Activated CD4-positive, alpha-beta T cell treated with anti-CD3 and anti-CD28 coated beads, Interleukin-2, amount 50 U/mL, for 48 hours (primary cell): ENCODE data around the gene CD200.

Experiments used
- DNase-seq, 2 experiments: peaks; one replicate each; pipeline ENCODE4 v3.0.0-alpha.2; 2020

The CD200 gene

DNA sequence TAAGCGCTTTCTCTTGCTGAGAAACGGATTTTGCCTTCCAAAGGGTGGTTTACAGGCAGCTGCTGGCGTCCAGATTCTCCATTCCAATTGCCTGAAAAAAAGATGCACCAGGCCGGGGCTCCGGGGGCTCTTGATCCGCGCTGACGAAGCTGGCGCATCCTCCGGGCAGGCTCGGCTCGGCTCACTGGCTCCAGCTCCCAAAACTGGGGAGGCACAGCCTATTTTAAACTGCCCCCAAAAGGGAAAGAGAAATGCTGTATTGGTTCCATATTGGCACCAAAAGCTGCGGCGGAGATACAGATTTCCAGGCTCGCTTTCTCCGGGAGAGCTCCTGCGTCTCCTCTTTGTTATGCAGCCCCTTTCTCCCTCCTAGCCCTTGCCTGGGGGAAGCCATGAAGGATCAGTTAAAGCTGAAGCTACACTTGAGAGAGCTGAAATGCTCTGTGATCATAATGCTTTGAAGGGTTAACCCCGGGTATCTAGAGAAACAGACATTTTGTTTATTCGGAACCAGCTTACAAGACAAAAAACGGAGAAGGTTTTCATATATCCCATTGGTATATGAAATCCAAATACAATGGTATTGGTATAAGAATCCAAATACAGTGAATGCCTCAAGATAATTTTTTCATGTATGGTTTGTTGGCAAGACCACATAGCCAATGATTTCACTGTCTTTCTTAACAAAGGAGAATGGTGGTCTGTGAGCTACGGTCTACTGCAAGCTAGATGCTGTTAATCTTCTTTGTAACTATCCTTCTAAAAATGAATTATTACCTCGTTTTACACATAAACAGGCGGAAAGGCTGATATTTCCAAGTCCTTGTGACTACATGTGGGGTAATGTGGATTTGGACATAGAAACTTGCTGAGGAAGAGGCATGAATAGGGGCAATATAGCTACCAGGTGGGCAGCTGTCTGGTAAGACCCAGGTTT is 693 bp downstream of the CD200 start:
- peak in 1 of 2 experiments; percentile 39 for DNase-seq

- no peak for DNase-seq
Measured at GRCh38 chr3:112334691-112335433, 1.9 kb downstream of the CD200 start.

GRCh38 chr3:112335434-112335781 is 2.5 kb downstream of the CD200 start:
- DNase-seq: no peak

- no peak for DNase-seq
Measured at GRCh38 chr3:112338021-112338726, 5.2 kb downstream of the CD200 start.

- DNase-seq: no peak
Measured at GRCh38 chr3:112338727-112339056, 5.7 kb downstream of the CD200 start.

DNA sequence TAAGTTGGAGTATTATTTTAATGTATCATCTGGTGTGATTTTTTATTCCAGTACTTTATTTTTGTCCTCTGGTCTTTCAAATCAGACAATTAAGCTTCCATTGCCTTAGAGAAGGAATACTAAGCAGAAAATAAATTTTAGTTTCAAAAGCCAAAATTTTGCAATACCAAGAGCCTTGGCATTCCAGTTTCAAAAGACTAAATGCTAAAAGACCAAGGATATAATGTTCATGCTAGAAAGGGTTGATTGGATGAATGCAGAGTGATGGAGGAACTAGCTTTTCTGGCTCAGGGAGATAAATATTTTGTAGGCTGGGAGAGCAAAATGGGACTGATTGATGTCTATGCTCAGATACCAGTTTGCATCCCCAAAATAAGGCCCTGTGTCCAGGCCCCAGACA is 6.2 kb downstream of the CD200 start:
- no peak for DNase-seq

DNA sequence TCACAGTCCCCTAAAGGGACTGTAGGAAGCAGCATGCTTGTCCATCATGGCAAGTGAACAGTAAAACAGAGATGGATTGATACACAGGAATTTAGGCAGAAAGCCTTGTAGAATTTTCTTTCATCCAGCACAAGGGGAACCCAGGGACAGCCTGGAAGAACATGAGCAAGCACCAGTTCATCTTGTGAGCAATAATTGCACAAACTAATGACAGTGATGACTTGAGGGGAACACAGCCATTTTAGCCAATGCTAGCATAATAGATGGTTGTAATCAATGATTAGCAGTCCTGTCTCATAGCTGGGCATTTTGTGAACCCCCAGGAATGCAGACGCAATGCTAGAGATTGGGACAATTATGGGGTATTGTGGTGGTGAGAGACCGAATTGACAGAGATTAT is 6.7 kb downstream of the CD200 start:
- no peak for DNase-seq

DNA sequence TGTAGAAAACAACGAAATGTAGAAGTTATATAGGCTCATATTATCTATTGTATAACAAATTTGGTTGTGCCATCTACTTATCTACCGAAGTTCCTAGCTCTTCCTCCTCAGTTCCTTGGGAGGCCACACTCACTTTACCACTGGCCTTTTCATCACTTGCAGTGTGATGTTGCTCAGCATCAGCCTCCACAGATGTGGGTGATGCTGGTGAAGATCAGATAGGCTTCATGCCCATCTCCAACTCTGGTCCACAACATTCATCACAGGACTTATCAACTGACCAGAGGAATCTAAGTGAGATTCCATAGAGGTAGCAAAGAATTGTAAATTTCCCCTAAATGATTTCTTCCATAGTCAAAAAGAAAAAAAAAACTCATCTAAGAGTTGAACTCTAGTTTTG is 8.4 kb downstream of the CD200 start:
- DNase-seq: no peak

GRCh38 chr3:112345681-112346080 is 12.7 kb downstream of the CD200 start:
- no peak for DNase-seq

- no peak for DNase-seq
Measured at GRCh38 chr3:112346491-112347122, 13.7 kb downstream of the CD200 start.

GRCh38 chr3:112348943-112349342 is 16.0 kb downstream of the CD200 start:
- DNase-seq: no peak

- no peak for DNase-seq
Measured at GRCh38 chr3:112349557-112349956, 16.6 kb downstream of the CD200 start.

- no peak for DNase-seq
Measured at GRCh38 chr3:112350018-112350810, 17.3 kb downstream of the CD200 start.

- DNase-seq: no peak
Measured at GRCh38 chr3:112351036-112351435, 18.1 kb downstream of the CD200 start.

DNA sequence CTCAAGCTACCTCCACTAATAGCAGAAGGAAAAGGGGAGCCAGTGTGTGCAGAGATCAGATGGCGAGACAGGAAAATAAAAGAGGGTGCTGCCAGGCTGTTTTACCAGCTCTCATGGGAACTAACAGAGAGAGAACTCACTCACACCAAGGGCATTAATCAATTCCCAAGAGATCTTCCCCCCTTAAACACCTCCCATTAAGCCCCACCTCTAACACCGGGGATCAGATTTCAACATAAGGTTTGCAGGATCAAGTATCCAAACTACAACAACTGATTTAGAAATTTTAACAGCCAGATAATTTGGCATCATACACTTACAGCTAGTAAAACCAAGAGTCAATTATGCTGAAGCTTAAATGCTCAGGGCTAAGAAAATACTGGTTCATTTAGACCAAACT is 18.9 kb downstream of the CD200 start:
- no peak for DNase-seq

DNA sequence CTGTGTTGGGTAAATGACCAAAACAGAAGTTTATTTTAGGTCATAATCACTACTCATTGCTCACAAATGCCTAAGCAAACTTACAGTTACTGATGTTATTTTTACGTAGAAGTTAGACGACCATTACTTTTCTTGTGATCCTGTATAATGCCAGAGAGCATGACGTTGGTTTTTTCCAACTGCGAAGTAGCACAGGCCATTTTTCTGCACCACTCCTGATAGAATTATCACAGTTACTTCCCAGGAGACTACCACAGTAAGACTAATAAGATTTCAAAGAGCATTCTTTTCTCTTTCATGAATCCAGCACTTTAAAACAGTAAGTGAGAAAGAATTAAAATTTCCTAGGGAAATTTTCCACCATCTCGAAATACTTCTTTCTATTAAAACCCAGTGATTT is 19.8 kb downstream of the CD200 start:
- DNase-seq: no peak

DNA sequence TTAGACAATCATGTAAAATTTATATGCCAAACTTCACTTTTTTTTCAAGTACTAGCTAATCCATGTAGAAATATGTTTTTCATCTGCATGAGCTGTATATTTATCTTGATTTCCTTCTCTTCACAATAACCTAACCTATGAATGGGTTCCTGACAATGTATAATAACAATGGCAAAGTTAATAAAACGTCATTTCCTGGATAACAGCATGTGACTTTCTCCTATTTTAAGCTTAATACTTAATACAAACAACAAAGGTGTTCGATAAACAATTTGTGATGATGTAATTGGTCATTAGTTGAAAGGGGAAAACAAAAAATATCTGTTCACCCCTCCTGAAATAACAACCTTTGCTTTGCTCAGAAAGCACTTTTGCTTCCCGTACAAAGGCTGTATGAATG is 20.4 kb downstream of the CD200 start:
- DNase-seq: no peak

GRCh38 chr3:112354642-112355306 is 21.8 kb downstream of the CD200 start:
- no peak for DNase-seq

- no peak for DNase-seq
Measured at GRCh38 chr3:112355307-112355687, 22.3 kb downstream of the CD200 start.

- peak; percentile 25 to 29 for DNase-seq
Measured at GRCh38 chr3:112357930-112358780, 25.2 kb downstream of the CD200 start.

DNA sequence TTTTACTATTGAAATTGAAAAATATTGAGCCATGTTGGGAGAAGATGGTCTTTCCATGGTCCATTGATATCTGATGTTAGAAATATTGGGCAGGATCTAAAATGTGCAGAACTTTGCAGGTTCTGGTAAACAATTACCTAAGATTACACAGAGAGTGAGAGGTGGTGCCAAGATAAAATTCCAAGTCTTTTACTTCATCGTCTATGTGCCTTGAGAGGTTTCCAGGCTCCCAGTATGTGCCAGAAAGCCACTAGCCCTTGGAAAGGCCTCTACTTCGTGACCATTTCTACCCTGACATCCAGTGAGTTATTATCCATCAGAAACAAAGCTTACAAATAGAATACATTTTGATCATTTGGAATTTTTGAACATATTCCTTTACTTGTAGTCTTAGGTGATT is 27.6 kb downstream of the CD200 start:
- DNase-seq: no peak
